GM18526 (cell line): ENCODE measurements around the gene PRKCA.

Experiments
- POLR2A ChIP-seq: IDR thresholded peaks from 3 replicates; pipeline ENCODE4 v1.6.1; 2011; ENCODE audit not compliant: insufficient read length; ENCODE audit errors: extremely low read depth

The PRKCA gene

GRCh38 chr17:66425756-66426396 is 123.5 kb downstream of the PRKCA start:
- no peak for TF ChIP-seq POLR2A

DNA sequence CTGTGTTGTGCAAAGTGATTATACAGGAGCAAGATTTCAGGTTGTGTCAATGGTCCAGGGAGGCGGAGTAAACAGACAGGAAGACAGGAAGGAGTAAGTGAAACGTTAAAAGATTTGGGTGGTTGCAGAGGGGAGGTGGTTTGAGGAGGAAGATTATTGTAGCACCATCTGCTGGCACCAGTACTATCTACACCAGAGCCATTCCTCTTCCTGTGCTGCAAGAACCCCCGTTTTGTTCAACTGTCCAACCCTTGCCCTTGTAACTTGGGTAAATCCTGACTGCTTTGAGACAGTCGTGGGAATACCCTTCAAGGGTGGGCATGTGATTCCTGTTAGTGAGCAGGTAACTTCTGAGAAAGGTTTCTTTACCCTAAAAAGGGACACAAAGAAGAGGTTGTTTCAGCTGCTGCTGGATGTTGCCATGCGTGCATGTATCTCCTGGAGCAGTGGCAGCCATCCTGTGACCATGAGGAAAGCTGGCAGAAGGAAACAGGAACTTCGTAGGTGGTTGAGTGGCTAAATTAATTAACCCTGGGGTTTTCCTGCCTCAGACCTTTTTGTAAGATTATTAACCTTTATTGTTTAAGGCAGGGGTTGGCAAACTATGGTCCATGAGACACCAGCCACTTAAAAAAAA is 124.1 kb downstream of the PRKCA start:
- no peak for TF ChIP-seq POLR2A

DNA sequence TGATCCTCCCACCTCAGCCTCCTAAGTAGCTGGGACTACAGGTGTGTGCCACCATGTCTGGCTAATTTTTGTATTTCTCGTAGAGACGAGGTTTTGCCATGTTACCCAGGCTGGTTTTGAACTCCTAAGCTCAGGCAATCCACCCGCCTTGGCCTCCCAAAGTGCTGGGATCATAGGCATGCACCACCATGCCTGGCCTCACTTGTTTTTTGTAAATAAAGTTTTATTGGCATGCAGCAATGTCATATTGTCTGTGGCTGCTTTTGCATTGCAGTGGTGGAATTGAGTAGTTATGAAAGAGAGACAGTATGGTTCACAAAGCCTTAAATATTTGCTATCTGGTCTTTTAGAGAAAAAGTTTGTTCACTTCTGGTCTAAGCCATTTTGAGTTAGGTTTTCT is 124.7 kb downstream of the PRKCA start:
- TF ChIP-seq POLR2A = no peak

- TF ChIP-seq POLR2A = no peak
Observed at GRCh38 chr17:66429680-66430079, 127.3 kb downstream of the PRKCA start.

DNA sequence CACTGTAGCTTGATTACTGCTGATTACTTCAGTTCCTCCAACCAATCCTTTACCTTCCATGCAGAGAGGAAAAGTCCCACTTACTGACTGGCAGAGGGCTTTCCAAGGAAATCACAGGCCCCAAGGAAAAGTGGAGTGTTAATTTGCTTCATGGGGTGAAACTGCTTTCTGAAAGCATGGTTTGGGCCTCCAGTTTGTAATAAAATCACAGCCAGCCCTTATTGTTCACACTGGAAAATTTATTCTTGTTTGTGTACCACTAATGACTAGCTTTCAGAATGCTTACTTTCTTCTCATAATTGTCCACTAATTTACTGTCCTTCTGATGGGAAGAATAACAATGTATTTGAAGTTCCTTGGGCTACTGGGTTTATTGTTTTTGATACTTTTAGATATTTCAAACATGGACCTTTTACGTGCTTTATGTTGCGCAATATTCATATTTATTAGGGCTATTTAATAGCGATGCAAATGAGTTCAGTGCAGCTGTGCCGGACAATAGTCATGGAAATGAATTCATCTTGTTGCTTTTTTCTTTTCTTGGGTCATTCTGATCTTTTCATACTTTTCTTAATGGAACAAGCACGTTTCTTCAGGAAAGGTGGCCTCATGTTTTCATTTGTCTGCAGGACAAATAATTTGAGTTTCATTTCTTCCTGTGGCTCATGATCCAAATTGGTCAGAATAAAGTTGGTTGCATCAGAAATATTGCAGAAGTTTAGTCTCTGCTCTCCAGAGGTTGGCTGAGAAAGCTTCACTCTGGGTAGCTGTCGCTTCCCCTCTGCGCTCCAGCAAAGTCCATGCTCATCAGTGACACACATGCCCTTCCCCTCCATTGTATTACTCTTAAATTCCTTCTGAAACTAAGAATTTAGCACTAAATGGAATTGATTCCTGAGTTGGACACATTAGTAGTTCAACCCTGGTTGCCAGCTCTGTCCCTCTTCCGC is 128.7 kb downstream of the PRKCA start:
- no peak for TF ChIP-seq POLR2A

- no peak for TF ChIP-seq POLR2A
Observed at GRCh38 chr17:66431910-66432309, 129.5 kb downstream of the PRKCA start.

- no peak for TF ChIP-seq POLR2A
Observed at GRCh38 chr17:66432411-66432957, 130.1 kb downstream of the PRKCA start.

DNA sequence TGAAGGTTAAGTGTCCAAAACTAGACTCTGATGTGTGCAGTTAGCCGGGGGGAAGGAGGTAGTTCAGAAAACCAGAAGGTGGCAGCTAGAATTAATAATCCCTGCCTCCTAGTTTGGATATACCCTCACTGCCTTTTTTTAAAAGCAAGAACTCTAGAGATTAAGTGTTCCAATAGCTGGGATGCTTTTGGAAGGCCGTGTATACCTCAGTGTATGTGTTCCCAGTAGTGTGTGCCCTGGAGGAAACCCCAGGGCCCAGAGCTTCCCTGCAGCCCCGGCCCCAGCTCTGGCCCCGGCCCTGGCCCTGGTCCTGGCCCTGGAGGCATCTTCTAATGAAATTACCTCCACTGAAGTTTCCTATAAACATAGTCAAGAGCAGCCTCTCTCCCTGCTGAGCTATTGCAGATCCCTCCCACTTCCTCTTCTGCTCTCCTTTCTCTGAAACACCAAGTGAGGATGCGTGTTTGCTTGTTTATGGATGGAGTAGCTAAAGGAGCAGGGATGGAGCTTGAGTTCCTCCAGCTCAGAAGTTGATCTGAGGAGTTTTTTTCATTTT is 130.7 kb downstream of the PRKCA start:
- TF ChIP-seq POLR2A = no peak

DNA sequence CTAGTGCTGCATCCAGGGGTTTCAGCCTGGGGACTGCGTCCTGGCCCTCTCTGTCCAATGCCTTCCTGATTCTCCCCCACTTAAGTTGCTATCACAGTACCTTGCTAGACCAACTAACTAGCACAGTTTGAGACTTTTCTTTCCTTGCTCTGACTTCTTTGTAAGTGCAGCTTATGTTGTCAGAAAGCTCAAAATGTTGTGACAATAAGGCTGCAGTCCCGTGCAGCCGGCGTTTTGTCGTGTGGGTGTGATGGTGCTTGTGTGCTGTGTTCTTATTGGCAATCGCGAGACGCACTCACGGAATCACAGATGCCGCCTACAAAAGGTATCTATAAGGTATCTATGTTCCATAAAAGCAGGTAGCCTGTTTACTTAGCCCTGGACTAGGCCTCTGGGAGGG is 132.8 kb downstream of the PRKCA start:
- TF ChIP-seq POLR2A = no peak

- TF ChIP-seq POLR2A = no peak
Observed at GRCh38 chr17:66436631-66437030, 134.2 kb downstream of the PRKCA start.

GRCh38 chr17:66437476-66438026 is 135.1 kb downstream of the PRKCA start:
- TF ChIP-seq POLR2A = no peak

DNA sequence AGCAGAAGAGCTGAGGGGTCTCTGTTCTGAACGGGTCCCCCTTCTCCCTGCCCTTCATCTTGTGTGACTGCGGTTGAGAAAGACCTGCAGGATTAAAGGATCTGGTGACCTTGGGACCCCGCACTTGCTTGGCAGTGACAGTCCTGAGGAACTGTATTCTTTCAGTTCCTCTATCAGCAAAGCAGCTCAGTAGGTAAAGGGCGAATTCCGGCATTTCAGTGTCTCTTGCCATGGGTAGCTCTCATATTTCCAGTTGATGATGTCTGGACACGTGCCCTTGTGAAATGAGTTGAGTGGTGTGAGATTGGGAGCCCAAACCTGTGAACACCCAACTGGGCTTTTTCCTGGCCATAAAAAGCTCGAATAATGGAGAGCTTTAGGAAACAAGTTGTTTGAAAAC is 135.7 kb downstream of the PRKCA start:
- TF ChIP-seq POLR2A = no peak

GRCh38 chr17:66441101-66441661 is 138.8 kb downstream of the PRKCA start:
- no peak for TF ChIP-seq POLR2A

DNA sequence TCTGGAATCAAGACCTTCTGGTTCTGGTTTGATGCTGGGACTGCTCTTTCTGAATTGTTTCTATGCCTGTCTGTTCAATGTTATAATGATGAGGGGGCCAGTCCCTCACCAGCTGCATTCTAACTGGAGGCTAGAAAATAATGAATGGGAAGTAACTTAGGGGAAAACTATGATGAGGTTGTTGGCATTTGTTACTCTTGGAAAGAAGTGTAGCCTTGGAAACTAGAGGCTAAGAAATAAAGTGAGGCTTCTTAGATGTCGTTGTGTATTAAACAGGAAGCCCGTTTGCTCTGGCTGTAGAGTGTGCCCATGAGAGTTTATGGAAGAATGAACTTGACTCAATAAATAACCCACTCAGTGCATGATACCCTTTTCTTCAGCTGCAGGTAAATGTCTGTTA is 140.8 kb downstream of the PRKCA start:
- TF ChIP-seq POLR2A = no peak

- TF ChIP-seq POLR2A = no peak
Observed at GRCh38 chr17:66443606-66444005, 141.2 kb downstream of the PRKCA start.
